ENCODE data around the gene ITM2B. TPM values are rescaled to one million over a fixed set of nuclear protein-coding genes. Genes with fewer than 3 reads are reported as not detected.
A peak's percentile ranks its signal among the peaks of the same experiment; 100 is the strongest.

Gene ITM2B
- total and polyA plus RNA-seq, 11 donors = 255 to 772 (median 489) TPM

DNA sequence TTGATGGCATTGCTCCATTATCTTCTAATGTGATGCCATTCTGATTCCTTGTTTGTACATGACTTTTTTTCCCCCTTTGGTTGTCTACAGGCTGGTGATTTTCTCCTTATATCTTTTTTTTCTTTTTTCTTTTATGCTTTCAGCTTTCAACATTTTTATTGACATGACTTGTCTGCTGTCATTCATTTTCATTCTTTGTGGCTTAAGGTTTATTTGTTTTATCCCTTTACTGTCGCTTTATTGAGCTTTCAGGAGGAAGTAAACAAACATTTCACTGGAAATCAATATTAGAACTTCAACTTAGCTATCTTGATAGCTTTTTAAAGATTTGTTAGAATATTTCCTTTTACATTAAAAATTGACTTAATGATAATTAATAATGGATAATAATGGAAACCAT is 9.7 kb downstream of the ITM2B start:
- 84 to 96% (median 90%) methylated on average over 1 of the region's 1 CpG for WGBS, 4 donors
- intact Hi-C loops (cut with DNase I) = loop anchor here in 1 of 10 donors (5.0 kb wide), 1 partner anchor 60 kb away; the partner anchor contains the start of gene RB1
- DNase-seq (no peak), ATAC-seq (no peak)
- TF ChIP-seq, protein P1, sequence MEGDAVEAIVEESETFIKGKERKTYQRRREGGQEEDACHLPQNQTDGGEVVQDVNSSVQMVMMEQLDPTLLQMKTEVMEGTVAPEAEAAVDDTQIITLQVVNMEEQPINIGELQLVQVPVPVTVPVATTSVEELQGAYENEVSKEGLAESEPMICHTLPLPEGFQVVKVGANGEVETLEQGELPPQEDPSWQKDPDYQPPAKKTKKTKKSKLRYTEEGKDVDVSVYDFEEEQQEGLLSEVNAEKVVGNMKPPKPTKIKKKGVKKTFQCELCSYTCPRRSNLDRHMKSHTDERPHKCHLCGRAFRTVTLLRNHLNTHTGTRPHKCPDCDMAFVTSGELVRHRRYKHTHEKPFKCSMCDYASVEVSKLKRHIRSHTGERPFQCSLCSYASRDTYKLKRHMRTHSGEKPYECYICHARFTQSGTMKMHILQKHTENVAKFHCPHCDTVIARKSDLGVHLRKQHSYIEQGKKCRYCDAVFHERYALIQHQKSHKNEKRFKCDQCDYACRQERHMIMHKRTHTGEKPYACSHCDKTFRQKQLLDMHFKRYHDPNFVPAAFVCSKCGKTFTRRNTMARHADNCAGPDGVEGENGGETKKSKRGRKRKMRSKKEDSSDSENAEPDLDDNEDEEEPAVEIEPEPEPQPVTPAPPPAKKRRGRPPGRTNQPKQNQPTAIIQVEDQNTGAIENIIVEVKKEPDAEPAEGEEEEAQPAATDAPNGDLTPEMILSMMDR (IDR thresholded peaks at IDR 0.05) = no peak
- TF ChIP-seq POLR2A (IDR thresholded peaks at IDR 0.05) = no peak
- H3K27me3 ChIP-seq = no peaks in the 10 kb centered on the region
- no peaks in the 10 kb centered on the region for H3K9me3 ChIP-seq
- peaks cover 0 to 96% (median 78%) of the 10 kb centered on the region in 12 donors for H3K4me1 ChIP-seq
- no peak overlapping the region for H3K4me3 ChIP-seq
- no peak overlapping the region for H3K27ac ChIP-seq
- H3K36me3 ChIP-seq = peaks cover 0 to 49% (median 24%) of the 10 kb centered on the region in 9 donors

DNA sequence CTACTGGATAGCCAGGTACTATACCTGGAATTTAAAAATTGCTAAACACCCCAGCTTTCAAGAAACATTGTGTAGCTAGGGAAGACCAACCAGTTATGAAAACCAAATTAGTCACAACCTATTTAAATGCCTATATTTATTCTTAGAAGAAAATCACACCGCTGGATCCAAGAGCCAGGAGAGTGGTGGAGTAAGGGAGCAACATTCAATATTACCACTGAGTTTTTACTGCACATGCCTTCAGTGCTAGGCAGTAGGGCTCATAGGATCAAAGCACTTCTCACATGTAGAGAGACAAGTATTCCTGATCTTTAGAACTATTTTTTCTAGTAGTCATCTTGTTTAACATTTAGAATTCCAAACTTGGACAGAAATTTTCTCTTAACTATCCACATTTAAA is 11.2 kb downstream of the ITM2B start:
- H3K9me3 ChIP-seq = no peaks in the 10 kb centered on the region
- peak in 3 of 4 donors; percentile 25 to 38 (median 31) for ATAC-seq

DNA sequence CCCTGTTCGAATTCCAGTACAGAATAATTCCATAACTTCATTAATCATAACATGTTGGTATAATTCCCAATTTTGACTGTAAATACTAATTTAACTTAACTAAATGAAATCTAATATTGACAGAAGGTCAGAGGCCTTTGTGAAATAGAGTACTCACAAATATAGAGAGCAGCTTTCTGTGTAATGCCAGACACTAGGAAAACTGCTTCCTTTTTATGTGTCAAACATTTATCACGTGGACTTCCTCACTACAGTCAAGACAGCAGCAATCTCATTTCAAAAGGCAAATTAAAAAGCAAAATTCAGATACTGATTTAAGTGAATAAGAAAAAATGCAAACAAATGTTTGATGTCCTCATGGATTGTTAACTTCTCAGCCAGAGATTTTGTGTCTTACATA is 13.1 kb downstream of the ITM2B start:
- peaks cover 0 to 30% (median 7%) of the 10 kb centered on the region in 9 donors for H3K36me3 ChIP-seq
- no peak for ATAC-seq
- peaks cover 1 to 95% (median 69%) of the 10 kb centered on the region in 12 donors for H3K4me1 ChIP-seq
- no peaks in the 10 kb centered on the region for H3K9me3 ChIP-seq
- no peak for TF ChIP-seq POLR2A (IDR thresholded peaks at IDR 0.05)
- TF ChIP-seq, protein P1 (IDR thresholded peaks at IDR 0.05) = no peak
- 38 to 62% (median 46%) methylated on average over 2 of the region's 2 CpGs for WGBS, 4 donors
- intact Hi-C loops (cut with DNase I) = no loop called here
- H3K4me3 ChIP-seq = no peak overlapping the region
- H3K27ac ChIP-seq = peak overlapping the region in 1 of 12 donors; percentile 12
- DNase-seq = no peak
- H3K27me3 ChIP-seq = no peaks in the 10 kb centered on the region

More for the DNA sequence above, 11.2 kb downstream of the ITM2B start:
- no peak overlapping the region for H3K4me3 ChIP-seq
- H3K27me3 ChIP-seq = no peaks in the 10 kb centered on the region
- intact Hi-C loops (cut with DNase I) = loop anchor here in 1 of 10 donors (5.0 kb wide), 1 partner anchor 58 kb away; the partner anchor contains the start of gene RB1
- peaks cover 0 to 47% (median 20%) of the 10 kb centered on the region in 9 donors for H3K36me3 ChIP-seq
- no peak for DNase-seq
- WGBS, 4 donors = 43 to 61% (median 56%) methylated on average over 1 of the region's 1 CpG
- H3K27ac ChIP-seq = peak overlapping the region in 1 of 12 donors; percentile 5
- TF ChIP-seq, protein P1 (IDR thresholded peaks at IDR 0.05) = no peak
- TF ChIP-seq POLR2A (IDR thresholded peaks at IDR 0.05) = no peak
- H3K4me1 ChIP-seq = peaks cover 0 to 96% (median 69%) of the 10 kb centered on the region in 12 donors

DNA sequence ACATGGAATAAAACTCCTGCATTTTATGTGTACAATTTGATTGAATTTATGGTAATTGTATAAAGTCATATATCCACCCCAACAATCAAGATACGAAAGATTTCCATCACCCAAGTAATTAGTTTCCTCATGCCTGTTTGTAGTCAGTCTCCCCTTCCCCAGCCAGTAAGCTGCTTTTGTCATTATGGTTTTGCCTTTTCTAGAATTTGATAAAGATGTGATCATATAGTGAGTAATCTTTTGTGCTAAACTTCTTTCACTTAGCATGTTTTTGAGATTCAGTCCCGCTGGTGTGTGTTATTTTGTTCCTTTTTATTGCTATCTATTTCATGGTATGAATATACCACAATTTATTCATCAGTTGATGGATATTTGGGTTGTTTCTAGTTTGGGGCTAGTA is 16.0 kb downstream of the ITM2B start:
- intact Hi-C loops (cut with DNase I) = no loop called here
- no peak for ATAC-seq

More for the DNA sequence above, 16.0 kb downstream of the ITM2B start:
- DNase-seq = no peak
- Histone ChIP-seq H3K4me1 (peaks cover 6 to 97% (median 70%) of the 10 kb centered on the region in 12 donors), H3K27me3 (no peaks in the 10 kb centered on the region), H3K9me3 (no peaks in the 10 kb centered on the region), H3K27ac (no peak overlapping the region), H3K36me3 (peaks cover 0 to 23% (median 5%) of the 10 kb centered on the region in 9 donors), H3K4me3 (no peak overlapping the region)
- no peak for TF ChIP-seq POLR2A (IDR thresholded peaks at IDR 0.05)
- TF ChIP-seq, protein P1 (IDR thresholded peaks at IDR 0.05) = no peak
- 81 to 86% (median 84%) methylated on average over 2 of the region's 2 CpGs for WGBS, 4 donors
